ENCODE data around the gene FN3K.
"Not testable (repeated sequence)": the region's sequence is repeated elsewhere in the genome, so short reads cannot be mapped to it uniquely, and the experiment has no call there.

Gene FN3K

DNA sequence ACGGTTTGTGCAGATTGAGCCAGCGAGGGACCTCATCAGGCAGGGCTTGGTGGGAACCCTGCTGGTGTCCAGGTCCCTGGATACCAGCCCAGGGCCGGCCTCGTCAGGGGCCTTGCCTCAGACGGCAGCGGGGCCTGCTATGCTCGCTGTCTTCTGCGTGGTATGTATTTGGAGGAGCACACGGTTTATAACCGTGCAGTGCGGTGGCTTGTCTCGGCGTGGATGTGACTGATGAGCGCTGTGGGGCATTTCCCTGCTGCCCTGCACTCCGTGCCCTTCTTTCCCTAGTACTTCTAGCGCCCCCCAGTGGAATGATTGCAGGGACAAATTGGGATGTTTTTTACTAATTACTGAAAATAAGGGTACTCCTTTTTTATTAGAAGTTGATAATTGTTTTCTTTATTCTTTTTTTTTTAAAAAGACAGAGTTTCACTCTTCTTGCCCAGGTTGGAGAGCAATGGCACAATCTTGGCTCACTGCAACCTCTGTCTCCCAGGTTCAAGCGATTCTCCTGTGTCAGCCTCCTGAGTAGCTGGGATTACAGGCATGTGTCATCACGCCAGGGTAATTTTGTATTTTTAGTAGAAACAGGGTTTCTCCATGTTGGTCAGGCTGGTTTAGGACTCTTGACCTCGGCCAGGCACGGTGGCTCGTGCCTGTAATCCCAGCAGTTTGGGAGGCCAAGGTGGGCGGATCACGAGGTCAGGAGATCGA, 31.8 kb downstream of the FN3K start:
- H3K4me2 ChIP-seq (ENCODE audit: low read depth, low read length, poor library complexity, severe bottlenecking) = no peak overlapping the region
- H3K9me2 ChIP-seq (replicated peaks; ENCODE audit: low read depth, low read length) = no peaks in the 10 kb centered on the region
- H3K9me3 ChIP-seq (ENCODE audit: insufficient read depth, low read depth, low read length) = no peaks in the 10 kb centered on the region
- no peak for TF ChIP-seq EZH2phosphoT487 (IDR thresholded peaks at IDR 0.05; ENCODE audit: borderline replicate concordance)
- TF ChIP-seq, protein P1, sequence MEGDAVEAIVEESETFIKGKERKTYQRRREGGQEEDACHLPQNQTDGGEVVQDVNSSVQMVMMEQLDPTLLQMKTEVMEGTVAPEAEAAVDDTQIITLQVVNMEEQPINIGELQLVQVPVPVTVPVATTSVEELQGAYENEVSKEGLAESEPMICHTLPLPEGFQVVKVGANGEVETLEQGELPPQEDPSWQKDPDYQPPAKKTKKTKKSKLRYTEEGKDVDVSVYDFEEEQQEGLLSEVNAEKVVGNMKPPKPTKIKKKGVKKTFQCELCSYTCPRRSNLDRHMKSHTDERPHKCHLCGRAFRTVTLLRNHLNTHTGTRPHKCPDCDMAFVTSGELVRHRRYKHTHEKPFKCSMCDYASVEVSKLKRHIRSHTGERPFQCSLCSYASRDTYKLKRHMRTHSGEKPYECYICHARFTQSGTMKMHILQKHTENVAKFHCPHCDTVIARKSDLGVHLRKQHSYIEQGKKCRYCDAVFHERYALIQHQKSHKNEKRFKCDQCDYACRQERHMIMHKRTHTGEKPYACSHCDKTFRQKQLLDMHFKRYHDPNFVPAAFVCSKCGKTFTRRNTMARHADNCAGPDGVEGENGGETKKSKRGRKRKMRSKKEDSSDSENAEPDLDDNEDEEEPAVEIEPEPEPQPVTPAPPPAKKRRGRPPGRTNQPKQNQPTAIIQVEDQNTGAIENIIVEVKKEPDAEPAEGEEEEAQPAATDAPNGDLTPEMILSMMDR (conservative IDR thresholded peaks at IDR 0.05; ENCODE audit: low read length) = peak; percentile 73
- H3K9ac ChIP-seq (ENCODE audit: low read depth, low read length, poor library complexity, severe bottlenecking) = no peak overlapping the region
- H3F3A ChIP-seq (ENCODE audit: low read depth) = peaks cover 6% of the 10 kb centered on the region; the same call in 1 of the 2 replicates
- H3K4me1 ChIP-seq (ENCODE audit: insufficient read depth, low read length, poor library complexity, severe bottlenecking) = no peaks in the 10 kb centered on the region
- H3K27me3 ChIP-seq (ENCODE audit: insufficient read depth, low read length, poor library complexity, severe bottlenecking) = no peaks in the 10 kb centered on the region
- peaks cover 8% of the 10 kb centered on the region for H4K20me1 ChIP-seq (ENCODE audit: insufficient read depth, low read length, poor library complexity, severe bottlenecking)
- peaks cover 75% of the 10 kb centered on the region; the same call in 1 of the 2 replicates for H3K36me3 ChIP-seq (ENCODE audit: insufficient read depth, low read length)
- H3K4me3 ChIP-seq (ENCODE audit: low read length, poor library complexity, severe bottlenecking) = no peak overlapping the region
- no peak overlapping the region for H2AFZ ChIP-seq (ENCODE audit: low read length)
- H3K79me2 ChIP-seq (ENCODE audit: insufficient read depth, low read length) = peaks cover 16% of the 10 kb centered on the region

DNA sequence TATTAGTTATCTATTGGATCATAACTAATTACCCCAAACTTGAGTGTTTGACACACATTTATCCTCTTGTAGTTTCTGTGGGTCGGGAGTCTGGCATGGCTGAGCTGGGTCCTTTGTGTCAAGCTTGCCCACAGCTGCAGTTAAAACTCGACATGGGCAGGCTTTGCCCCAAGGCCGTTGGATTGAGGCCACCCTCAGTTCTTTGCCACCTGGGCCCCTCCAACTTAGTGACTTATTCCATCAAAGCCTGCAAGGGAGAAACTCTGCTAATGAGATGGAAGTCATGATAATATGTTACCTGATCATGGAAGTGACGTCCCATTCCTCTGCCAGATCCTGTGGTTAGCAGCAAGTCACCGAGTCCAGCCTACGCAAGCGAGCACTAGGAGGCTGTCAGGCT, 33.6 kb downstream of the FN3K start:
- no peaks in the 10 kb centered on the region for H3K9me2 ChIP-seq (replicated peaks; ENCODE audit: low read depth, low read length)
- H3K4me2 ChIP-seq (ENCODE audit: low read depth, low read length, poor library complexity, severe bottlenecking) = no peak overlapping the region
- no peaks in the 10 kb centered on the region for H3K4me1 ChIP-seq (ENCODE audit: insufficient read depth, low read length, poor library complexity, severe bottlenecking)
- no peak overlapping the region for H3K4me3 ChIP-seq (ENCODE audit: low read length, poor library complexity, severe bottlenecking)
- no peaks in the 10 kb centered on the region for H3K27me3 ChIP-seq (ENCODE audit: insufficient read depth, low read length, poor library complexity, severe bottlenecking)
- no peak for TF ChIP-seq EZH2phosphoT487 (IDR thresholded peaks at IDR 0.05; ENCODE audit: borderline replicate concordance)
- TF ChIP-seq, protein P1 (conservative IDR thresholded peaks at IDR 0.05; ENCODE audit: low read length) = no peak
- no peaks in the 10 kb centered on the region for H3K9me3 ChIP-seq (ENCODE audit: insufficient read depth, low read depth, low read length)
- peaks cover 76% of the 10 kb centered on the region; the same call in 1 of the 2 replicates for H3K36me3 ChIP-seq (ENCODE audit: insufficient read depth, low read length)
- peaks cover under 1% of the 10 kb centered on the region; the same call in 1 of the 2 replicates for H3K79me2 ChIP-seq (ENCODE audit: insufficient read depth, low read length)
- no peak overlapping the region for H3K9ac ChIP-seq (ENCODE audit: low read depth, low read length, poor library complexity, severe bottlenecking)
- no peak overlapping the region for H2AFZ ChIP-seq (ENCODE audit: low read length)
- peaks cover 6% of the 10 kb centered on the region; the same call in 1 of the 2 replicates for H3F3A ChIP-seq (ENCODE audit: low read depth)
- peaks cover 5% of the 10 kb centered on the region for H4K20me1 ChIP-seq (ENCODE audit: insufficient read depth, low read length, poor library complexity, severe bottlenecking)

DNA sequence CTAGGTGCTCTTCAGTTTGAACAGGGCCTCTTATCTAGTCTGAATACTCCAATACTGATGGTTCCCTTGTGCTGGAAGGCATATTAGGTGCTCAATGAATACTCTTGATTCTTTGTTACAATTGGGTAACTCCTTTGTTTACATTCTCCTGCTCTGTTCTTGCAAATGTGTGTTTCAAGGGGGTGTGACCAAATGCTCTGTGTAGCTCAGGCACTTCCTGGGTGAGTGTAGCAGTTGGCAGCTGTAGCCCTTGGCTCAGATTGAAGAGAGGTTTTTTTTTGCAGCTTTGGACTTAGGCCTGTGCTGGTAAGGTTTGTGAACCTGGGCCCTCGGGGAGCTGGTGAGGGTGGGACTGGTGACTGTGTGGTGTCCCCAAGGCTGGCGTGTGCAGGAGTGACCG, 36.6 kb downstream of the FN3K start:
- Histone ChIP-seq H3K4me2 (ENCODE audit: low read depth, low read length, poor library complexity, severe bottlenecking) (no peak overlapping the region), H3K27me3 (ENCODE audit: insufficient read depth, low read length, poor library complexity, severe bottlenecking) (no peaks in the 10 kb centered on the region), H3K4me1 (ENCODE audit: insufficient read depth, low read length, poor library complexity, severe bottlenecking) (peaks cover 18% of the 10 kb centered on the region), H3K4me3 (ENCODE audit: low read length, poor library complexity, severe bottlenecking) (no peak overlapping the region), H3K36me3 (ENCODE audit: insufficient read depth, low read length) (peaks cover 69% of the 10 kb centered on the region; the same call in 1 of the 2 replicates), H3K9me3 (ENCODE audit: insufficient read depth, low read depth, low read length) (no peaks in the 10 kb centered on the region), H4K20me1 (ENCODE audit: insufficient read depth, low read length, poor library complexity, severe bottlenecking) (peaks cover 18% of the 10 kb centered on the region), H3F3A (ENCODE audit: low read depth) (no peaks in the 10 kb centered on the region; the same call in 1 of the 2 replicates), H3K79me2 (ENCODE audit: insufficient read depth, low read length) (peaks cover 10% of the 10 kb centered on the region; the same call in 1 of the 2 replicates), H3K9me2 (replicated peaks; ENCODE audit: low read depth, low read length) (no peaks in the 10 kb centered on the region), H3K9ac (ENCODE audit: low read depth, low read length, poor library complexity, severe bottlenecking) (no peak overlapping the region), H2AFZ (ENCODE audit: low read length) (no peak overlapping the region)
- TF ChIP-seq, protein P1 (conservative IDR thresholded peaks at IDR 0.05; ENCODE audit: low read length) = no peak
- no peak for TF ChIP-seq EZH2phosphoT487 (IDR thresholded peaks at IDR 0.05; ENCODE audit: borderline replicate concordance)

DNA sequence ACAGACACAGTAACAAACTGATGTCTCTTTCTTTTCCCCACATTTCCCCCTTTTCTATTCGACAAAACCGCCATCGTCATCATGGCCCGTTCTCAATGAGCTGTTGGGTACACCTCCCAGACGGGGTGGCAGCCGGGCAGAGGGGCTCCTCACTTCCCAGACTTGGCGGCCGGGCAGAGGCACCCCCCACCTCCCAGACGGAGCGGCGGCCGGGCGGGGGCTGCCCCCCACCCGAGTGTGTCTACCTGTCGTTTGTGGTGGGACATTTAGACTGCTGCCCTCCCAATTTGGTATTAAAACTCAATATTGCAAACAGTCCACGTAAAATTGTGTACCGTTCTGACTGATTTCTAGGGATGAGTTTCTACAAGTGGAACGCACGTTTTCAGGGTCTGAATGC, 39.0 kb downstream of the FN3K start:
- not testable (repeated sequence) for H3K27me3 ChIP-seq (ENCODE audit: insufficient read depth, low read length, poor library complexity, severe bottlenecking); H3F3A ChIP-seq (ENCODE audit: low read depth); H3K9me3 ChIP-seq (ENCODE audit: insufficient read depth, low read depth, low read length); H2AFZ ChIP-seq (ENCODE audit: low read length); H3K9me2 ChIP-seq (replicated peaks; ENCODE audit: low read depth, low read length); H3K9ac ChIP-seq (ENCODE audit: low read depth, low read length, poor library complexity, severe bottlenecking); H3K4me3 ChIP-seq (ENCODE audit: low read length, poor library complexity, severe bottlenecking)
- peak overlapping the region; percentile 63 for H3K4me2 ChIP-seq (ENCODE audit: low read depth, low read length, poor library complexity, severe bottlenecking)
- H3K79me2 ChIP-seq (ENCODE audit: insufficient read depth, low read length) = peaks cover 15% of the 10 kb centered on the region; the same call in 1 of the 2 replicates
- peaks cover 47% of the 10 kb centered on the region; the same call in 1 of the 2 replicates for H3K36me3 ChIP-seq (ENCODE audit: insufficient read depth, low read length)
- H4K20me1 ChIP-seq (ENCODE audit: insufficient read depth, low read length, poor library complexity, severe bottlenecking) = peaks cover 21% of the 10 kb centered on the region
- peaks cover 18% of the 10 kb centered on the region for H3K4me1 ChIP-seq (ENCODE audit: insufficient read depth, low read length, poor library complexity, severe bottlenecking)

Measured in Loucy (cell line).